Gastrocnemius medialis (tissue), 4 donors: ENCODE data around the gene TAS2R13.

Experiments used
- CTCF ChIP-seq, 5 experiments: fragments of 450-650 bp in 3 of 5; fragments of 200-600 bp in 2 of 5; sonication (generic) in 2 of 5; IDR thresholded peaks in 4 of 5; conservative IDR thresholded peaks in 1 of 5; 1 replicate in 4 of 5; 2 replicates in 1 of 5; pipeline ENCODE4 v1.5.1; 2016 to 2019; ENCODE audit warnings: antibody characterized with exemption in 5 of 5, mild to moderate bottlenecking in 3 of 5, moderate library complexity in 3 of 5
- POLR2A ChIP-seq, 2 donors: fragments of 450-650 bp; IDR thresholded peaks; one replicate each; pipeline ENCODE4 v1.6.1; 2017; ENCODE audit warnings: antibody characterized with exemption in 2 of 2, mild to moderate bottlenecking in 2 of 2, moderate library complexity in 2 of 2

GRCh38 chr12:10889226-10889625 lies 20.1 kb downstream of the TAS2R13 start:
- TF ChIP-seq CTCF (IDR thresholded peaks at IDR 0.05 in 4 of 5, conservative IDR thresholded peaks at IDR 0.05 in 1 of 5) (no peak), POLR2A (IDR thresholded peaks at IDR 0.05) (no peak)
